ENCODE results near the gene SLC13A1. TPM values are rescaled to one million over a fixed set of nuclear protein-coding genes. Genes with fewer than 3 reads are reported as not detected.

SLC13A1 gene
- total and polyA plus RNA-seq, 12 donors, result not detected

GRCh38 chr7:123184271-123184670 lies 15.5 kb downstream of the SLC13A1 start:
- no peaks in the 10 kb centered on the region for H3K36me3 ChIP-seq
- H3K27ac ChIP-seq, result no peak overlapping the region
- no peaks in the 10 kb centered on the region for H3K27me3 ChIP-seq
- peaks cover 0 to 16% (median 0%) of the 10 kb centered on the region in 11 donors for H3K9me3 ChIP-seq
- H3K4me3 ChIP-seq, result no peak overlapping the region
- TF ChIP-seq CTCF (IDR thresholded peaks at IDR 0.05), result no peak
- H3K4me1 ChIP-seq, result no peaks in the 10 kb centered on the region
- no peak for ATAC-seq
- intact Hi-C loops (cut with DNase I), result no loop called here
- no peak for DNase-seq

- no peaks in the 10 kb centered on the region for H3K27me3 ChIP-seq
- intact Hi-C loops (cut with DNase I), result no loop called here
- H3K4me1 ChIP-seq, result no peaks in the 10 kb centered on the region
- ATAC-seq (no peak), DNase-seq (no peak)
- no peak overlapping the region for H3K4me3 ChIP-seq
- H3K9me3 ChIP-seq, result peaks cover 0 to 16% (median 0%) of the 10 kb centered on the region in 11 donors
- H3K27ac ChIP-seq, result no peak overlapping the region
- 81 to 87% methylated on average over 2 of the region's 2 CpGs for WGBS, 2 donors
- no peak for TF ChIP-seq CTCF (IDR thresholded peaks at IDR 0.05)
- no peaks in the 10 kb centered on the region for H3K36me3 ChIP-seq
These were observed 16.3 kb downstream of the SLC13A1 start for GRCh38 chr7:123183431-123183830.

GRCh38 chr7:123177442-123177841 lies 22.3 kb downstream of the SLC13A1 start:
- Histone ChIP-seq H3K4me1 (no peaks in the 10 kb centered on the region), H3K27me3 (peaks cover 0 to 2% (median 0%) of the 10 kb centered on the region in 7 donors)
- intact Hi-C loops (cut with DNase I), result no loop called here

GRCh38 chr7:123170333-123171246 lies 29.2 kb downstream of the SLC13A1 start:
- no peak overlapping the region for H3K27ac ChIP-seq
- no peak overlapping the region for H3K4me3 ChIP-seq
- ATAC-seq (no peak), DNase-seq (no peak)
- no peaks in the 10 kb centered on the region for H3K4me1 ChIP-seq
- WGBS, 2 donors, result 90 to 92% methylated on average over 15 of the region's 15 CpGs
- intact Hi-C loops (cut with DNase I), result no loop called here
- peaks cover 0 to 2% (median 0%) of the 10 kb centered on the region in 7 donors for H3K27me3 ChIP-seq
- H3K9me3 ChIP-seq, result peaks cover 0 to 5% (median 0%) of the 10 kb centered on the region in 11 donors
- no peaks in the 10 kb centered on the region for H3K36me3 ChIP-seq
- no peak for TF ChIP-seq CTCF (IDR thresholded peaks at IDR 0.05)

More at GRCh38 chr7:123177442-123177841, 22.3 kb downstream of the SLC13A1 start:
- no peaks in the 10 kb centered on the region for H3K36me3 ChIP-seq
- TF ChIP-seq CTCF (IDR thresholded peaks at IDR 0.05), result no peak
- ATAC-seq (no peak), DNase-seq (no peak)
- no peak overlapping the region for H3K27ac ChIP-seq
- H3K9me3 ChIP-seq, result peaks cover 0 to 5% (median 0%) of the 10 kb centered on the region in 11 donors
- H3K4me3 ChIP-seq, result no peak overlapping the region

Measured in heart right ventricle (tissue), 16 donors.